Mesendoderm (in vitro differentiated cells): Measurements from ENCODE around the gene CLCN3.

Experiments
- DNase-seq: peaks from one replicate; pipeline ENCODE4 v3.0.0; 2013
- H2AK5ac ChIP-seq: 2 replicates; pipeline ENCODE4 v1.6.1; 2013; ENCODE audit warnings: low read length, inconsistent platforms
- H2BK120ac ChIP-seq: 2 replicates; pipeline ENCODE4 v1.6.1; 2013; ENCODE audit warnings: low read depth, mild to moderate bottlenecking, low read length, moderate library complexity, mixed read lengths
- H2BK15ac ChIP-seq: replicated peaks from 2 replicates; pipeline ENCODE4 v1.6.1; 2013; ENCODE audit warnings: low read depth, mild to moderate bottlenecking, moderate library complexity
- H2BK5ac ChIP-seq: 2 replicates; pipeline ENCODE4 v1.6.1; 2013; ENCODE audit warnings: low read length, inconsistent platforms
- H3K18ac ChIP-seq: 2 replicates; pipeline ENCODE4 v1.6.1; 2013; ENCODE audit warnings: mild to moderate bottlenecking, low read length, mixed read lengths
- H3K23ac ChIP-seq: one replicate; pipeline ENCODE4 v1.6.1; 2013; ENCODE audit warnings: low read length
- H3K27ac ChIP-seq: 2 replicates; pipeline ENCODE4 v1.5.1; 2013; ENCODE audit warnings: low read depth, mild to moderate bottlenecking, inconsistent platforms, low read length, moderate library complexity
- H3K27me3 ChIP-seq: 2 replicates; pipeline ENCODE4 v1.6.1; 2013; ENCODE audit warnings: low read length, control low read depth, mild to moderate bottlenecking, inconsistent platforms; ENCODE audit not compliant: insufficient read depth, poor library complexity
- H3K36me3 ChIP-seq: 2 replicates; pipeline ENCODE4 v1.6.1; 2013; ENCODE audit warnings: low read length, inconsistent platforms; ENCODE audit not compliant: control insufficient read depth, insufficient read depth
- H3K4ac ChIP-seq: one replicate; pipeline ENCODE4 v1.6.1; 2013; ENCODE audit warnings: low read depth, mild to moderate bottlenecking, low read length, moderate library complexity
- H3K4me1 ChIP-seq: 2 replicates; pipeline ENCODE4 v1.6.1; 2013; ENCODE audit warnings: low read depth, low read length, inconsistent platforms; ENCODE audit not compliant: control insufficient read depth
- H3K4me2 ChIP-seq: 2 replicates; pipeline ENCODE4 v1.6.1; 2013; ENCODE audit warnings: low read length
- H3K4me3 ChIP-seq: 2 replicates; pipeline ENCODE4 v1.5.1; 2013; ENCODE audit warnings: mild to moderate bottlenecking, low read length
- H3K56ac ChIP-seq: one replicate; pipeline ENCODE4 v1.6.1; 2013; ENCODE audit warnings: low read length
- H3K79me1 ChIP-seq: 2 replicates; pipeline ENCODE4 v1.6.1; 2013; ENCODE audit warnings: low read length, inconsistent platforms
- H3K79me2 ChIP-seq: 2 replicates; pipeline ENCODE4 v1.6.1; 2013; ENCODE audit warnings: mild to moderate bottlenecking, low read length; ENCODE audit not compliant: control insufficient read depth, insufficient read depth
- H3K9ac ChIP-seq: 2 replicates; pipeline ENCODE4 v1.6.1; 2013; ENCODE audit warnings: low read length, inconsistent platforms
- H4K5ac ChIP-seq: one replicate; pipeline ENCODE4 v1.6.1; 2013; ENCODE audit warnings: low read length
- H4K8ac ChIP-seq: one replicate; pipeline ENCODE4 v1.6.1; 2013; ENCODE audit warnings: low read depth, mild to moderate bottlenecking, control low read depth, low read length, moderate library complexity
- WGBS: extraction: QIAGEN DNeasy Blood & Tissue Kit; methylation state at CpG from one replicate; pipeline ENCODE4 v1.1.7; 2013; ENCODE audit warnings: low lambda C conversion rate, missing lambda C conversion rate; ENCODE audit not compliant: insufficient coverage; ENCODE audit errors: extremely low coverage; 5-methylcytosine and 5-hydroxymethylcytosine counted together

CLCN3 gene

DNA sequence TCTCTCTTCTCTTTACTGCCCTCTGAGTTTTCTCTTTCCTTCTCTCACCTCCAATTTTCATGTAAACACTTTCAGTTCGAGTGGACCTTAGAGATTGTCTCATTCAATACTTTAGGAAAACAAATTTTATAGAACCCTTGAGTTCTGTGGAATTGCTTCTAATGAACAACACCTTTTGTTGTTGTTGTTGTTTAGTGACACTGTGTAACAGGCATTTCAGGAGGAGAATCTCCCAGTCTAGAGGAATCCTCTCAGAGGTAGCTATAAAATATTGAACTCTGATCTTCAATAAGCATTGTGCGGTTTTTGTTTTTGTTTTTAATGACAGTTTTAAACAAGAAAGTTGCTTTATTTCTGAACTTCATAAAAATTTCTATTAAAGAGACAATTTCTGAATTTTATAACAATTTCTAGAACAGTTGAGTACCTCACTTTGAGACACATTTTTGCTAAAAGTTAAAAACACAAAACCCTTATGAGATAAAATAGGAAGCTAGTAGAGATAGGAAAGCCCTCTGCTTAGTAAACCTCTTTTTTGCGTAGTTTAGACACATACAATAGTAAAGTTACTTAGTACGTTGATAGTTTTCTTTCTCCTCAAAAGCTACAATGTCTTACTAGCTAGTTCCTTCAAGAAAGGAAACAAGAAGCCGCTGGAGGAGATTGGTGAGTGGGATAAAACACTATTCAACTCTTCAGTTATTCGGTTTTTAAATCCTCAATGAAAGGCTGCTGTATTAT is 38.8 kb downstream of the CLCN3 start:
- Histone ChIP-seq H3K18ac (no peak overlapping the region), H4K8ac (no peak overlapping the region), H2BK15ac (no peak overlapping the region), H3K23ac (no peak overlapping the region), H2BK120ac (no peak overlapping the region), H3K27me3 (no peaks in the 10 kb centered on the region), H3K79me1 (peaks cover 1% of the 10 kb centered on the region), H3K27ac (no peak overlapping the region), H3K4ac (no peak overlapping the region), H4K5ac (no peak overlapping the region), H3K56ac (no peak overlapping the region), H2BK5ac (no peak overlapping the region), H3K79me2 (peaks cover 6% of the 10 kb centered on the region), H3K4me1 (no peaks in the 10 kb centered on the region), H3K4me3 (no peak overlapping the region), H3K36me3 (no peaks in the 10 kb centered on the region), H2AK5ac (no peak overlapping the region), H3K9ac (no peak overlapping the region), H3K4me2 (no peak overlapping the region)
- DNase-seq = peak; percentile 18
- no CpG with 5 or more reads among the region's 6 CpGs for WGBS

GRCh38 chr4:169659716-169660670 is 39.6 kb downstream of the CLCN3 start:
- H3K4me1 ChIP-seq = no peaks in the 10 kb centered on the region
- peak overlapping the region; percentile 37 for H3K9ac ChIP-seq
- WGBS = no CpG with 5 or more reads among the region's 14 CpGs
- H2BK15ac ChIP-seq = no peak overlapping the region
- peaks cover 6% of the 10 kb centered on the region for H3K79me2 ChIP-seq
- H2BK5ac ChIP-seq = no peak overlapping the region
- no peak overlapping the region for H4K8ac ChIP-seq
- H3K79me1 ChIP-seq = peaks cover 1% of the 10 kb centered on the region
- H2AK5ac ChIP-seq = no peak overlapping the region
- no peak overlapping the region for H2BK120ac ChIP-seq
- H3K4me3 ChIP-seq = peak overlapping the region; percentile 0
- peak overlapping the region; percentile 25 for H3K4me2 ChIP-seq
- H4K5ac ChIP-seq = no peak overlapping the region
- H3K36me3 ChIP-seq = no peaks in the 10 kb centered on the region
- peak overlapping the region; percentile 17 for H3K56ac ChIP-seq
- no peak overlapping the region for H3K23ac ChIP-seq
- DNase-seq = peak; percentile 99
- H3K4ac ChIP-seq = no peak overlapping the region
- peak overlapping the region; percentile 60 for H3K18ac ChIP-seq
- H3K27ac ChIP-seq = peak overlapping the region; percentile 80
- H3K27me3 ChIP-seq = no peaks in the 10 kb centered on the region

GRCh38 chr4:169660929-169661328 is 40.6 kb downstream of the CLCN3 start:
- H3K4me2 ChIP-seq = no peak overlapping the region
- peaks cover 1% of the 10 kb centered on the region for H3K79me1 ChIP-seq
- no peak overlapping the region for H3K4me3 ChIP-seq
- no peak overlapping the region for H2BK15ac ChIP-seq
- H3K27me3 ChIP-seq = no peaks in the 10 kb centered on the region
- no peak overlapping the region for H3K9ac ChIP-seq
- no peaks in the 10 kb centered on the region for H3K4me1 ChIP-seq
- no peak overlapping the region for H4K8ac ChIP-seq
- H2AK5ac ChIP-seq = no peak overlapping the region
- WGBS = no CpG with 5 or more reads among the region's 3 CpGs
- no peak overlapping the region for H4K5ac ChIP-seq
- H3K56ac ChIP-seq = no peak overlapping the region
- peaks cover 4% of the 10 kb centered on the region for H3K79me2 ChIP-seq
- no peak overlapping the region for H3K27ac ChIP-seq
- no peak overlapping the region for H2BK5ac ChIP-seq
- no peaks in the 10 kb centered on the region for H3K36me3 ChIP-seq
- DNase-seq = no peak
- no peak overlapping the region for H3K23ac ChIP-seq
- H3K4ac ChIP-seq = no peak overlapping the region
- no peak overlapping the region for H2BK120ac ChIP-seq
- no peak overlapping the region for H3K18ac ChIP-seq

DNA sequence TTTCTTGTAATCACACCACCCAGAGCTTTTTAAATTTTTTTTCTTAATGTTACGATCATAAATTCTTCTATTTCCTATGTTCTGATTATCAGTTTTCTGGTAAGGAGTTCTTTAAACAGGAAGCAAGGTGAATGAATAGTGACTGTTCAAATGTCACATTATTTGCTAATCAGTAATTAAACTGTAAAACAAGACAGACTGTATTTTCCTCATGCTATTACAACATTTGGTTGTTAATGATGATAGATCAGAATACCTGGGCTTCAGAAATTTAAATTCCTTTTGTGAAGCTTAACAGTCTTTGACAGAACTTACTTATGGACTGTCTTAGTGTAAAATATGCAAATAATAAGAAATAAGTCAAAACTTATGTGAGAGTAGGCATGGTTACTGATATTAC is 41.4 kb downstream of the CLCN3 start:
- Histone ChIP-seq H3K56ac (no peak overlapping the region), H4K5ac (no peak overlapping the region), H2AK5ac (no peak overlapping the region), H3K79me1 (peaks cover 1% of the 10 kb centered on the region), H3K36me3 (no peaks in the 10 kb centered on the region), H2BK120ac (no peak overlapping the region), H3K79me2 (peaks cover 2% of the 10 kb centered on the region), H3K18ac (no peak overlapping the region), H2BK15ac (no peak overlapping the region), H3K9ac (no peak overlapping the region), H4K8ac (no peak overlapping the region), H3K27me3 (no peaks in the 10 kb centered on the region), H3K4me2 (no peak overlapping the region), H3K27ac (no peak overlapping the region), H3K4ac (no peak overlapping the region), H3K23ac (no peak overlapping the region), H3K4me1 (no peaks in the 10 kb centered on the region), H3K4me3 (no peak overlapping the region), H2BK5ac (no peak overlapping the region)
- WGBS = no CpG with 5 or more reads among the region's 1 CpG
- no peak for DNase-seq

GRCh38 chr4:169662206-169662605 is 41.8 kb downstream of the CLCN3 start:
- peaks cover 1% of the 10 kb centered on the region for H3K79me1 ChIP-seq
- DNase-seq = no peak
- no peak overlapping the region for H3K4me2 ChIP-seq
- no peaks in the 10 kb centered on the region for H3K4me1 ChIP-seq
- peaks cover 2% of the 10 kb centered on the region for H3K79me2 ChIP-seq
- H3K27me3 ChIP-seq = no peaks in the 10 kb centered on the region
- WGBS = no CpG with 5 or more reads among the region's 3 CpGs
- no peaks in the 10 kb centered on the region for H3K36me3 ChIP-seq
- no peak overlapping the region for H3K56ac ChIP-seq
- no peak overlapping the region for H3K9ac ChIP-seq
- H2BK15ac ChIP-seq = no peak overlapping the region
- H3K4me3 ChIP-seq = no peak overlapping the region
- no peak overlapping the region for H4K5ac ChIP-seq
- no peak overlapping the region for H2AK5ac ChIP-seq
- H3K23ac ChIP-seq = no peak overlapping the region
- H3K4ac ChIP-seq = no peak overlapping the region
- H2BK5ac ChIP-seq = no peak overlapping the region
- H2BK120ac ChIP-seq = no peak overlapping the region
- H4K8ac ChIP-seq = no peak overlapping the region
- no peak overlapping the region for H3K18ac ChIP-seq
- no peak overlapping the region for H3K27ac ChIP-seq
